Measurements from ENCODE around the gene CDK1. TPM values are rescaled to one million over a fixed set of nuclear protein-coding genes. Genes with fewer than 3 reads are reported as not detected.

The CDK1 gene
- total RNA-seq, 1 experiment from 2014 or later: 137 TPM

DNA sequence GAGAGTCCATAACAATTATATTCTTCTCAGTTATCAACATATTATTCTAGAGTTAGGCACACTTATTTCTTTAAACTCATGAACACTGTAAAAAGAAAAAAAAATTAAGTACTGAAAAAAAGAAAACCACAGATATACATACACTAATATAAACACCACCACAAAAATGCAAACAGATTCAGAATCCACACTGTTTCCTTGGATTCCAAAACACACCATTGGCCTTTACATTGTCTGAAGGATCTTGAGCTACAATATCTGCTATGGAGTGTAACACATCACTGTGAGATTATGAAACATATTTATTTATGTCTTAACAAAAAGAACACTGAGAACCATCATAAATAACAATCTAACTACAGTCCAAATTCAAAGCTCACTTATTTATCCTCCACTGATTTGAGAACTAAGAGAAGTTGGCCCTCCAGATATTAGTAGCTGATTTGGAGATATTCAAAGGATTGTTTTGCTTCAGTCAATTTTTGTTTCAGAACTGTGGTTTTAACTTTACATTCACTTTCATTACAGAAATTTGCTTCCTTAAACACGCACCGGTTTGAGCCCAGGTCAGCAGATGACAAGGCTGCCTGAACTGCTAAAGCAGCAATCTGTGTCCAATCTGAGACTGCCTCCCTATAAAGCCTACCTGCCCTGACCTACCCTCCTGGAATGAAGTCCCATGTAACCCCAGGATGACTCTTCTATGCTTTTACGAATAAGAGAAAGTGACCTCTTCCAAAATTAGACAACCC lies 47.0 kb upstream of the CDK1 start:
- Histone ChIP-seq H3K27me3 (ENCODE audit: insufficient read depth, low read depth) (no peaks in the 10 kb centered on the region), H3K4me3 (peak overlapping the region; percentile 70), H3K4me1 (replicated peaks; ENCODE audit: insufficient read depth) (peaks cover 24% of the 10 kb centered on the region), H3K9me2 (ENCODE audit: insufficient read depth) (no peaks in the 10 kb centered on the region), H3K27ac (peak overlapping the region; percentile 2; the same call in 1 of the 2 replicates), H3F3A (ENCODE audit: insufficient read depth, low read depth) (peaks cover 3% of the 10 kb centered on the region; the same call in 1 of the 2 replicates), H3K36me3 (ENCODE audit: low read depth) (no peaks in the 10 kb centered on the region), H3K79me2 (ENCODE audit: low read depth) (peaks cover 20% of the 10 kb centered on the region), H2AFZ (peak overlapping the region; percentile 94), H3K4me2 (peak overlapping the region; percentile 91), H4K20me1 (ENCODE audit: insufficient read depth) (no peaks in the 10 kb centered on the region), H3K9me3 (ENCODE audit: insufficient read depth, low read depth) (no peaks in the 10 kb centered on the region)
- TF ChIP-seq, protein P1, sequence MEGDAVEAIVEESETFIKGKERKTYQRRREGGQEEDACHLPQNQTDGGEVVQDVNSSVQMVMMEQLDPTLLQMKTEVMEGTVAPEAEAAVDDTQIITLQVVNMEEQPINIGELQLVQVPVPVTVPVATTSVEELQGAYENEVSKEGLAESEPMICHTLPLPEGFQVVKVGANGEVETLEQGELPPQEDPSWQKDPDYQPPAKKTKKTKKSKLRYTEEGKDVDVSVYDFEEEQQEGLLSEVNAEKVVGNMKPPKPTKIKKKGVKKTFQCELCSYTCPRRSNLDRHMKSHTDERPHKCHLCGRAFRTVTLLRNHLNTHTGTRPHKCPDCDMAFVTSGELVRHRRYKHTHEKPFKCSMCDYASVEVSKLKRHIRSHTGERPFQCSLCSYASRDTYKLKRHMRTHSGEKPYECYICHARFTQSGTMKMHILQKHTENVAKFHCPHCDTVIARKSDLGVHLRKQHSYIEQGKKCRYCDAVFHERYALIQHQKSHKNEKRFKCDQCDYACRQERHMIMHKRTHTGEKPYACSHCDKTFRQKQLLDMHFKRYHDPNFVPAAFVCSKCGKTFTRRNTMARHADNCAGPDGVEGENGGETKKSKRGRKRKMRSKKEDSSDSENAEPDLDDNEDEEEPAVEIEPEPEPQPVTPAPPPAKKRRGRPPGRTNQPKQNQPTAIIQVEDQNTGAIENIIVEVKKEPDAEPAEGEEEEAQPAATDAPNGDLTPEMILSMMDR (conservative IDR thresholded peaks at IDR 0.05): no peak
- TF ChIP-seq EZH2 (IDR thresholded peaks at IDR 0.05; ENCODE audit: low read depth): no peak
- no TSS peak for BruUV-seq (replicated peaks)
- DNase-seq: peak in 1 of 2 experiments; percentile 48
- intact Hi-C loops (cut with micrococcal nuclease; ENCODE audit: unreplicated experiment): loop anchor here (5.0 kb wide), 1 partner anchor 69 kb away; no protein-coding TSS in a partner anchor
- CTCF ChIA-PET: interaction anchor here (0.7 kb wide), 1 partner anchor 288 kb away, joined by 3 read pairs; no protein-coding TSS in a partner anchor
- POLR2A ChIA-PET (ENCODE audit: unreplicated experiment): interaction anchor here (0.6 kb wide), 2 partner anchors 198 to 1653 kb away, joined by 4 to 28 read pairs; no protein-coding TSS in a partner anchor

DNA sequence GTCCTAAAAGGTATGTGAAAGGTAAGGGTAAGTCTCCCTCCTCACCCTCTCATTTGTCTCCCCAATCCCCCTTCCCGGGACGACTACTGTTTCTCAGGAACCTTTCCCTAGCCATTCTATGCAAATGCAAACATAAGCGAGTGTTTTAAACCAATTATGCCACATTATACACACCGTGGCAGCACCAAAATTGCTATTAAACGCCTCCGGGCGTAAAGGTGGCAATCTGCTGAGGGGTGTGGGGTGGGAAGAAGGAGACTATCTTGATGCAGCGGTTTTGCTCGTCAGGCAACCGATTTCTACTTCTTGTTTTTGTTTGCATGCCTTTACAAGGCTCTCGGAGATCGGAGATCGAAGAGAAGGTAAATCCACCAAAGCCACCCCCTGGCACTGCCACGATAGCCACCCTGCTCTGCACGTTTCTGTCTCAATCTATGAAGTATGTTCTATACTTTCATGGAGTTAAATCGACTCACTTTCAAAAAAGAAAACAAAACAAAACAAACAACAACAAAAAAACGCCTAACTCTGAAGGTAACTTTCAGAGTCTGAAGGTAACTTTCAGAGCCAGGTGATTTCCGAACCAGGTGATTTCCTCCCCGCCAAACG lies 46.0 kb upstream of the CDK1 start:
- no peaks in the 10 kb centered on the region for H3K9me3 ChIP-seq (ENCODE audit: insufficient read depth, low read depth)
- DNase-seq: peak; percentile 20 to 59
- peak overlapping the region; percentile 91 for H3K4me2 ChIP-seq
- H3K9me2 ChIP-seq (ENCODE audit: insufficient read depth): no peaks in the 10 kb centered on the region
- H3K27ac ChIP-seq: 0 out of 2 replicates have a peak overlapping the region, but pooled peaks have one; percentile 2
- H3K4me3 ChIP-seq: peak overlapping the region; percentile 70
- peaks cover 3% of the 10 kb centered on the region; the same call in 1 of the 2 replicates for H3F3A ChIP-seq (ENCODE audit: insufficient read depth, low read depth)
- ChIA-PET CTCF (no interaction called here), POLR2A (ENCODE audit: unreplicated experiment) (no interaction called here)
- H2AFZ ChIP-seq: peak overlapping the region; percentile 94
- H3K79me2 ChIP-seq (ENCODE audit: low read depth): peaks cover 20% of the 10 kb centered on the region
- TF ChIP-seq EZH2 (IDR thresholded peaks at IDR 0.05; ENCODE audit: low read depth): no peak
- TF ChIP-seq, protein P1 (conservative IDR thresholded peaks at IDR 0.05): no peak
- H4K20me1 ChIP-seq (ENCODE audit: insufficient read depth): no peaks in the 10 kb centered on the region
- intact Hi-C loops (cut with micrococcal nuclease; ENCODE audit: unreplicated experiment): loop anchor here (2.0 to 5.0 kb wide), 2 partner anchors 46 to 70 kb away; partner anchors contain the start of gene CDK1
- no peaks in the 10 kb centered on the region for H3K36me3 ChIP-seq (ENCODE audit: low read depth)
- BruUV-seq (replicated peaks): TSS peak; percentile 42
- peaks cover 29% of the 10 kb centered on the region for H3K4me1 ChIP-seq (replicated peaks; ENCODE audit: insufficient read depth)
- H3K27me3 ChIP-seq (ENCODE audit: insufficient read depth, low read depth): no peaks in the 10 kb centered on the region

DNA sequence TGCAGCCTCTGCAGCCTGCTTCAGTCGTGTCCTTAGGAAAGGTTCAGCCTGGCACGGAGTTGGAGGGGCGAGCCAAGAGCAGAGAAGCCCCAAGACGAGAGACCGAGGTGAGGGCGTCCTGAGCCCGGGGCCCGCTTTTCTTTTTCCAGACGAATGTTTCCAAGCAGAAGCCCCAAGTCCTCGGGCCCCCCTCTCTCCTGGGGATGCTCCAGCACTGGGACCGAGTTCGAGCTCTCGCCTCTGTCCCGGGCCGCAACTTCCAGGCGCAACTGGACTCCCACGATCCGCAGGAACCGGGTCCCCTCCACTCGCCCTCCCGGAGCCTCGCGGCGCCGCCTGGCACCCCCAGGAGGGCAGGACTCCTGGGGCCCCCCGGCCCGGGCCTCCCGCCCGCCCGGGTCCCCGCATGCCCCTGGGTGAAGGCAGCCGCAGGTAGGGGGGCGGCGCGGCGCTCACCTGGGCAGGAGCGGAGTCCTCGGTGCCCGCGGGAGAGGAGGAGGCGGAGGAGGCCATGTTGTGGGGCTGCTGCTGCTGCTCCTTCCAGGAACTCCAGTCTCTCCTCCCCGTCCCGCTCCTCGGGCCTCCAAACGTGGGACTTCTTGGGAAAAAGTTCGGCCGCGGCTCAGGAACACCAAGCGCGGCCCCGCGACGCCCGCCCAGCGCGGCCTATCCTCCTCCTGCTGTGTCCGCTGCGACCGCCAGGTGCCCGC lies 45.3 kb upstream of the CDK1 start:
- intact Hi-C loops (cut with micrococcal nuclease; ENCODE audit: unreplicated experiment): loop anchor here (2.0 to 5.0 kb wide), 2 partner anchors 46 to 71 kb away; partner anchors contain the start of gene CDK1
- Histone ChIP-seq H3K4me1 (replicated peaks; ENCODE audit: insufficient read depth) (peaks cover 35% of the 10 kb centered on the region), H3K4me3 (peak overlapping the region; percentile 70), H3K4me2 (peak overlapping the region; percentile 91), H3K9me2 (ENCODE audit: insufficient read depth) (no peaks in the 10 kb centered on the region), H3F3A (ENCODE audit: insufficient read depth, low read depth) (peaks cover 3% of the 10 kb centered on the region; the same call in 1 of the 2 replicates), H3K79me2 (ENCODE audit: low read depth) (peaks cover 20% of the 10 kb centered on the region), H3K27ac (no peak overlapping the region), H4K20me1 (ENCODE audit: insufficient read depth) (no peaks in the 10 kb centered on the region), H3K36me3 (ENCODE audit: low read depth) (no peaks in the 10 kb centered on the region), H3K9me3 (ENCODE audit: insufficient read depth, low read depth) (no peaks in the 10 kb centered on the region), H2AFZ (peak overlapping the region; percentile 94), H3K27me3 (ENCODE audit: insufficient read depth, low read depth) (no peaks in the 10 kb centered on the region)
- ChIA-PET POLR2A (ENCODE audit: unreplicated experiment) (no interaction called here), CTCF (interaction anchor here (0.6 kb wide), 1 partner anchor 83 kb away, joined by 3 read pairs; no protein-coding TSS in a partner anchor)
- peak; percentile 29 to 60 for DNase-seq
- TF ChIP-seq, protein P1 (conservative IDR thresholded peaks at IDR 0.05): peak; percentile 61; the same call in 1 of the 2 replicates
- no peak for TF ChIP-seq EZH2 (IDR thresholded peaks at IDR 0.05; ENCODE audit: low read depth)
- no TSS peak for BruUV-seq (replicated peaks)
